NCI-H2107 (cell line): ENCODE results near the gene SGPL1.
A peak's percentile ranks its signal among the peaks of the same experiment; 100 is the strongest.
"Not testable (repeated sequence)": the region's sequence is repeated elsewhere in the genome, so short reads cannot be mapped to it uniquely, and the experiment has no call there.

ENCODE experiments used
- DNase-seq: peaks from one replicate; lab custom pipeline; 2025; lab: John Stamatoyannopoulos, UW

The SGPL1 gene

GRCh38 chr10:70815504-70816219 lies at the start of gene SGPL1:
TSS of gene SGPL1 (plus strand) at chr10:70815948. CDS start at chr10:70816854, 906 bp downstream.
- peak; percentile 44 for DNase-seq

GRCh38 chr10:70768026-70768685 lies 47.6 kb upstream of the SGPL1 start:
- not testable (repeated sequence) for DNase-seq

- no peak for DNase-seq
Measured at GRCh38 chr10:70769121-70769520, 46.6 kb upstream of the SGPL1 start.

- DNase-seq = no peak
Measured at GRCh38 chr10:70770001-70770400, 45.7 kb upstream of the SGPL1 start.

- not testable (repeated sequence) for DNase-seq
Measured at GRCh38 chr10:70770516-70770915, 45.2 kb upstream of the SGPL1 start.

GRCh38 chr10:70771311-70772194 lies 44.2 kb upstream of the SGPL1 start:
- no peak for DNase-seq

GRCh38 chr10:70772627-70773026 lies 43.1 kb upstream of the SGPL1 start:
- DNase-seq = no peak

GRCh38 chr10:70773461-70773860 lies 42.3 kb upstream of the SGPL1 start:
- DNase-seq = no peak

GRCh38 chr10:70773965-70774809 lies 41.6 kb upstream of the SGPL1 start:
- no peak for DNase-seq

GRCh38 chr10:70774810-70775678 lies 40.7 kb upstream of the SGPL1 start:
- no peak for DNase-seq

GRCh38 chr10:70775679-70776454 lies 39.9 kb upstream of the SGPL1 start:
- no peak for DNase-seq

- no peak for DNase-seq
Measured at GRCh38 chr10:70776455-70777005, 39.2 kb upstream of the SGPL1 start.

GRCh38 chr10:70777063-70777875 lies 38.5 kb upstream of the SGPL1 start:
- DNase-seq = no peak

- DNase-seq = no peak
Measured at GRCh38 chr10:70778267-70778924, 37.4 kb upstream of the SGPL1 start.

GRCh38 chr10:70779088-70779487 lies 36.7 kb upstream of the SGPL1 start:
- DNase-seq = no peak

- DNase-seq = no peak
Measured at GRCh38 chr10:70779511-70780369, 36.0 kb upstream of the SGPL1 start.

GRCh38 chr10:70780370-70780760 lies 35.4 kb upstream of the SGPL1 start:
- no peak for DNase-seq
